Measurements from ENCODE around the gene IFT25.

DNA sequence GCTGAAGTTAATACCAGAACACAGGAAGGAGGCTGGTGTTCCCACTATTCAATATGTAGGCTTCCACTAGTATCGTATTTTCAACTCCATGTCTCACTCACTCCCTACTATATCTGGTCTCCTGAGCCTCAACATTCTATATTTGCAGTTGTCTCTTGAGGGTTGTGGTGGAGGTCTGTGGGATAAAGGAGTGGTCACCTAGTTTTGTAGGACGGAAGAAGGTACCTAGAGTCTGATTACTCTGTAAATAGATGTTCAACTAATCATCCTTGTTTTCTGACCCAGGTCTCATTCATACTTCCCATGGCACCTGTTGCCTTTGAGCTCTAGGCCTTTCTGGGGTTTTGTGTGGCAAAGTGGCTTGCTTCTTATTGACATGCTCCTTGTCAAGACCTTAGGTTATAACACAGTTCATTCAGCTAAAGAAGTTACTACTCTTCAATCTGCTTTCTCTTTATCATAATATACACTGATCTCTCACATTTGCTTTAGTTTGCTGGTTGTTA, 18.1 kb downstream of the IFT25 start:
- TF ChIP-seq POLR2A (IDR thresholded peaks at IDR 0.05), result no peak
- TF ChIP-seq, protein P1, sequence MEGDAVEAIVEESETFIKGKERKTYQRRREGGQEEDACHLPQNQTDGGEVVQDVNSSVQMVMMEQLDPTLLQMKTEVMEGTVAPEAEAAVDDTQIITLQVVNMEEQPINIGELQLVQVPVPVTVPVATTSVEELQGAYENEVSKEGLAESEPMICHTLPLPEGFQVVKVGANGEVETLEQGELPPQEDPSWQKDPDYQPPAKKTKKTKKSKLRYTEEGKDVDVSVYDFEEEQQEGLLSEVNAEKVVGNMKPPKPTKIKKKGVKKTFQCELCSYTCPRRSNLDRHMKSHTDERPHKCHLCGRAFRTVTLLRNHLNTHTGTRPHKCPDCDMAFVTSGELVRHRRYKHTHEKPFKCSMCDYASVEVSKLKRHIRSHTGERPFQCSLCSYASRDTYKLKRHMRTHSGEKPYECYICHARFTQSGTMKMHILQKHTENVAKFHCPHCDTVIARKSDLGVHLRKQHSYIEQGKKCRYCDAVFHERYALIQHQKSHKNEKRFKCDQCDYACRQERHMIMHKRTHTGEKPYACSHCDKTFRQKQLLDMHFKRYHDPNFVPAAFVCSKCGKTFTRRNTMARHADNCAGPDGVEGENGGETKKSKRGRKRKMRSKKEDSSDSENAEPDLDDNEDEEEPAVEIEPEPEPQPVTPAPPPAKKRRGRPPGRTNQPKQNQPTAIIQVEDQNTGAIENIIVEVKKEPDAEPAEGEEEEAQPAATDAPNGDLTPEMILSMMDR (IDR thresholded peaks at IDR 0.05), result no peak
